GM21529 (cell line): Measurements from ENCODE around the gene SEMA3B.
"Not testable (repeated sequence)": the region's sequence is repeated elsewhere in the genome, so short reads cannot be mapped to it uniquely, and the experiment has no call there.

Experiments used
- ATAC-seq: cut with Tn5 transposase; IDR thresholded peaks from one replicate; pipeline ENCODE4 v1.9.1; 2021; ENCODE audit not compliant: unreplicated experiment

Gene SEMA3B

GRCh38 chr3:50258029-50258680 is 10.8 kb upstream of the SEMA3B start:
- no peak for ATAC-seq

- ATAC-seq = no peak
These were observed 10.0 kb upstream of the SEMA3B start for GRCh38 chr3:50258979-50259378.

- peak; percentile 20 for ATAC-seq
These were observed 9.4 kb upstream of the SEMA3B start for GRCh38 chr3:50259432-50260026.

- ATAC-seq = peak; percentile 91
These were observed 8.7 kb upstream of the SEMA3B start for GRCh38 chr3:50260027-50260941.

GRCh38 chr3:50260942-50261441 is 8.0 kb upstream of the SEMA3B start:
- no peak for ATAC-seq

- no peak for ATAC-seq
These were observed 7.4 kb upstream of the SEMA3B start for GRCh38 chr3:50261505-50261904.

- ATAC-seq = not testable (repeated sequence)
These were observed 6.7 kb upstream of the SEMA3B start for GRCh38 chr3:50262200-50262599.

GRCh38 chr3:50262778-50263177 is 6.2 kb upstream of the SEMA3B start:
- ATAC-seq = no peak

- no peak for ATAC-seq
These were observed 5.2 kb upstream of the SEMA3B start for GRCh38 chr3:50263478-50264382.

GRCh38 chr3:50264383-50264963 is 4.5 kb upstream of the SEMA3B start:
- ATAC-seq = no peak

- no peak for ATAC-seq
These were observed 3.9 kb upstream of the SEMA3B start for GRCh38 chr3:50264964-50265485.

- no peak for ATAC-seq
These were observed 3.4 kb upstream of the SEMA3B start for GRCh38 chr3:50265571-50265970.

- ATAC-seq = no peak
These were observed 2.9 kb upstream of the SEMA3B start for GRCh38 chr3:50266017-50266416.

GRCh38 chr3:50266836-50267235 is 2.1 kb upstream of the SEMA3B start:
- no peak for ATAC-seq

GRCh38 chr3:50267280-50267913 is 1.6 kb upstream of the SEMA3B start:
- ATAC-seq = no peak

GRCh38 chr3:50268276-50268675 is 671 bp upstream of the SEMA3B start:
- no peak for ATAC-seq

- ATAC-seq = no peak
These were observed 513 bp downstream of the SEMA3B start for GRCh38 chr3:50269460-50269859.

GRCh38 chr3:50269977-50270413 is 1.0 kb downstream of the SEMA3B start:
- no peak for ATAC-seq

GRCh38 chr3:50270422-50271224 is 1.7 kb downstream of the SEMA3B start:
- no peak for ATAC-seq
